SIG-M5 (cell line): ENCODE measurements around the gene EFCAB8.
"Not testable (repeated sequence)": the region's sequence is repeated elsewhere in the genome, so short reads cannot be mapped to it uniquely, and the experiment has no call there.

Experiments used
- DNase-seq: peaks from one replicate; lab custom pipeline; 2025; lab: John Stamatoyannopoulos, UW

The EFCAB8 gene

DNA sequence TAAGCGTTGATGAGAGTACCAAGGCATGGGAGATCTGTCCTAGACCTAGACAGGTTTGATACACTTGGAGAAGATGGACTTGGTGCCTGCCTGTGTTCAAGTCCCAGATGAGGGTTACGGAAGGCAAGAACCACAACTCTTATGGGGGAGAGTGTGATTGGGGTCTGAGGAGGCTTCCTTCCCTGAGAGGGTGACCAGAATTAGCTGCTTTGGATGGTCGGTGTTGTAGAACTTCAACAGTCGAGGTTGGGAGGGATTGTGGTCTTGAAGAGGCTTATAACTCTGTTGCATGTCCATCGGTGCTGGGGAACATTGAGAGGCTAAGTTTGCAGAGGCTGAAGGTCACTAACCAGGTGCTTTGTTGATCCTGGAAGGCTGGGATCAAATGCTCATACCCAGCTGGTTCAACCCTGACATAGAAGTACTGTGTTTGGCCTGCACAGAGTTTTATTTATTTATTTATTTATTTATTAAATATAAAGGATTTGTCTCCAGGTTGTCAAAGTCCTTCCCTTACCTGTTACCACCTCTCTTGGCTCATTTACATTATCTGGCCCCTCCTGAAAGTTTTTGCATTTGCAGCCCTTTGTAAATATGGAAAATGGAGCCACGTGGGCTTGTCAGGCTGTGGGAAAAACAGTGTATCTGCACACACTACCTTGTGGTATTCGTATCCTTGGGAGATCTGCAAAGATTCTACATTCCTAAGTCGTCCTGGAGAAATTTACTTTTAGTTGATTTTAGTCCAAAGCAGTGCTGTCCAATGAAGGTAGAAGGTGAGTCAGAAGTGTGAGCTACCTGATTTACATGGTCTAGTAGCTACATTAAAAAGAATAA, 15.8 kb upstream of the EFCAB8 start:
- DNase-seq: no peak

DNA sequence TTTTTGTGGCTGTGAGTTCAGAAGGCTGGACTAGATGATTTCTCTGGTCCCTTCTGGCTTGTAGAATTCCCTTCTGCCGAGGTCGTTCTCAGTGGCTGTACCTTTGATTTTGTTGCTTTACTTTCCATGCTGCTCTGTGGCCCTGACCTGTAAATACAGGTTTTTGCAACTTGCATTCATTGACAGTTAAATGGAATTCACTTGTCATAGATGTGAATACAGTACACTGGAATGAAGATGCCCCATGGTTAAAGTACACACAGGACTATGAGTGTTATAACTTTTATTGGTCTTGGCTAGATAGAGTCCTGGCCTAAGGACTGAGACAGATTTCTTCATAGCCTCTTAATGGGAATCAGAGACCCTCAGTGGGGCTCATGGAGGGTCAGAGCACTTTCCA, 12.9 kb upstream of the EFCAB8 start:
- no peak for DNase-seq

DNA sequence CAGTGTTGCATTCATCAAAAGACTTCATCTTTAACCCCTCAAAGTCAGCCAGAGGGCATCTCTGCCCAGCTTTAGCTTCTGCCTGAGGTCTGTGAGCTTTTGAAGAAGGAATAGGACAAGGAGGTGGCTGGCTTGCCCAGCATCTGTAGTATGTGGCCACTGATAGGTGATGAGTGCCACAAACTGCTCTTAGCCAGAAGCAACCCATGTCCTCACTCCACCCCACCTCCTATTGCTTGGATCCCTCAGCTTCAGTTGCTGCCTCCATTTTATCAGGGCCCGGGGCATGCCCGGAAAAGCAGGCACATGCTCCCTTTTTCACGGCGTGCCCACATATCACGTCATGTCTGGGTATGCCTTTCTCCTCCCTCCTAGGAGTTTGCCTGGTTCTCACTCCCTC, 11.9 kb upstream of the EFCAB8 start:
- DNase-seq: no peak

DNA sequence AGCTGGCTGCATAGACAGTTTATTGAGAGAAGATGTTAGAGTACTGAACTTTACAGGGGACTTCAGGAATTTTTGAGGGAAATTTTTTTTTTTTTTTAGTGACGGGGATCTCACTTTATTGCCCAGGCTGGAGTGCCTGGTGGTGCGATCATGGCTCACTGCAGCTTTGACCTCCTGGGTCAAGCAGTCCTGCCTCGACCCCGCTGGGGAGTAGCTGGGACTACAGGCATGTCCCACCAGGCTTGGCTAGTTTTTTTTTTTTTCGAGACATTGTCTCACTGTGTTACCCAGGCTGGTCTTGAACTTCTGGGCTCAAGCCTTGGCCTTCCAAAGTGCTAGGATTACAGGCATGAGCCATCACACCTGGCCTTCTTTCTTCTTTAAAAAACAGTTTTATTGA, 10.8 kb upstream of the EFCAB8 start:
- no peak for DNase-seq

DNA sequence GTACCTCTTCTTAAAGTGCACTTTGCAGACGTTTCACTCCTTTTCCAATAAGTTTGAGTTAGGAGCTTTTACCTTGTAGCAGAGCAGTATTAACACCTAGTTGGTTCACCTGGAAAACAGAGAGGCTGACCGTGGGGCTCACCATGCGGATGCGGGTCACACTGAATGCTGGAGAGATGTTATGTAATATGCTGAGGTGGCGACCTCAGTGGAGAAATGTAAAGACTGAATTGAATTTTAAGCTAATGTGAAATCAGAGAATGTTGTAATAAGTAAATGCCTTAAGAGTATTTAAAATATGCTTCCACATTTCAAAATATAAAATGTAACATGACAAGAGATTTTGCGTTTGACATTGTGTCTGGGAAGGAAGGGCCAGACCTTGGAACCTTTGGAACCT, 9.9 kb upstream of the EFCAB8 start:
- no peak for DNase-seq

DNA sequence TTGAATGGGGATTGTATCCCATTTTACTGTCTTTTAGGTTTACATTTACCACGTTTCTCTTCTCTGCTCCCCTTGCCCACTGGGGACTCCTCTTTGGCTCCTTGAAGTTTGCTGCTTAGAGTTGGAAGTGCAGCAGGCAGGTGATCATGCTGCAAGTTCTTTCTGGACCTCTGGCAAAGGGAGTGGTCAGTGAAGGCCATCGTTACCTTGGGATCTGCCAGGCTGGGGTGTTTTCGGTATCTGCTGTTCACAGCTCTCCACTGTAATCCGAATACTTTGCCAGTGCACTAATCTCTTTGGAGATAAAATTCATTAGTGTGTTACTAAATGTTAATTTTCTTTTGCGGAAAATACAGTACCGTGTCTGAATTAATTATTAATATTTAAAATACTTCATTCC, 9.1 kb upstream of the EFCAB8 start:
- no peak for DNase-seq

DNA sequence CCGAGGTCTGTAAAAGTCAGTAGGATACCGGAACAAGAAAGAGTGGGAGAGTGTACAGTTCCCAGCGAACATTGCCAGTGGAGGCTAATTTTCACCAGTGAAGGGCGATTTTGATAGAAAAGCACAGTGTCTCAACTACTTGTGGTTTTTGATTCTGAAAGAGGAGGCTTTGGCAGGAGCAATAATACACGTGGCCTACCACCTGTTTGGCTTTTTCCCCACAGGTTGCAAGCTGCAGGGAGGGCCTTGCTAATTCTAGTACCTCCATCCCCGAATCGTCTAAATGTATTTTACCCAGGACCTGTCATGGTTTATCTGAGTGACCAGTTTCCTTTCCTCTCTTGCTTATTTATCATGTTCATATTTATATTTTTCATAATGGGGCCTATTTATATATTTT, 3.3 kb upstream of the EFCAB8 start:
- no peak for DNase-seq

DNA sequence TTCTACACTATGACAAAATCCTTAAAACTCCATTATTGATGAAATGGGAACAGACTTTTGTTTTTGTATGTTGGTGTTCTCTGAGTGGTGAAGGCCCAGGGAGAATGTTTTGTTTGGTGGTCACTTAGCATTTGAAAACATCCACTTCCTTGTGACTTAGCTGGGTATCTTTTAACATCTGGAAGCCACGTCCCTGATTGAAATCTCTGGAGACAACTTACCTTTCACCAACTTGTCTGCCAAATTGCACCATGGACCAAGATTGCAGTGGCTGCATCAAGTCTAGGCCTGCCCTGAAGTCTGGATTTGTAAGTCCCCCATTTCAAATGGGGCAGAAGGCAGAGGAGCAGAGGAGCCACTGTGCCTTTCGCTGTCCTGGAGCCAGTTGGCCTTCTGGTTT, 534 bp upstream of the EFCAB8 start:
- DNase-seq: no peak

DNA sequence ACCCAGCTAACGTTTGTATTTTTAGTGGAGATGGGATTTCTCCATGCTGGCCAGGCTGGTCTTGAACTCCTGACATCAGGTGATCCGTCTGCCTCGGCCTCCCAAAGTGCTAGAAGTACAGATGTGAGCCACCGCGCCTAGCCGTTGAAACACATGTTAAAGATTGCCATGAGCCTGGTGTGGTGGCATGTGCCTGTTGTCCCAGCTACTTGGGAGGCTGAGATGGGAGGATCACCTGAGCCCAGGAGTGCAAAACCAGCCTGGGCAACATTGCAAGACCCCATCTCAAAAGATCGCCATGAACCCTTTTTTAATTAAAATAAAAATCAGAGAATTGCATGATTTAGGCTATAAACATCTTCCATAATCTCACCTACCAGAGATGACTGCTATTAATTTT, 2.7 kb downstream of the EFCAB8 start:
- no peak for DNase-seq

DNA sequence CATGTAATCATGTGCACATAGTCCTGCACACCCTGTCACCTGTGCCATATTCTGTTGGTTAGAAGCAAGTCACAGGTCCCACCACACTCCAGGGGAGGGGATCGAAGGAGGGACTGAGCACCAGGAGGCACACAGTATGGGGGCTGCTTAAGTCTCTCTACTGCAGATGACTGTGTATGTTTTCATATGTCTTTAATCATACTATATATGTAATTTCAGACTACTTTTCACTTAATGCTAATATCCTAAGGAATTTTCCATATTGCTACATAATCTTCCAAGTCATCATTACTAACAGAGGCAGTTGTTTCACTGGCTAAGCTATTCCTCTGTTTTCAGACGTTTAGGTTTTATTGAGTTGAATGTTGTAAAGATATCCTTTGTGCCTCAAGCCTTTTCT, 10.8 kb downstream of the EFCAB8 start:
- DNase-seq: no peak

DNA sequence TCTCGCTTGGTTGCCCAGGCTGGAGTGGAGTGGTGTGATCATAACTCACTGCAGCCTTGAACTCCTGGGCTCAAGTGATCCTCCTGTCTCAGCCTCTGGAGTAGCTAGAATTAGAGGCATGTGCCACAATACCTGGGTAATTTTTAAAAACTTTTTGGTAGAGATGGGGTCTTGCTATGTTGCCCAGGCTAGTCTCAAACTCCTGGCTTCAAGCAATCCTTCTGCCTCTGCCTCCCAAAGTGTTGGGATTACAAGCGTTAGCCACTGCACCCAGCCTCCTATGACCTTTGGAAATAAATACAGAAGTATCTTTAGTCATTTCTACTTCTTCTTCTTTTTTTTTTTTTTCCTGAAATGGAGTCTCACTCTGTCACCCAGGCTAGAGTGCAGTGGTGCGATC, 11.8 kb downstream of the EFCAB8 start:
- DNase-seq: not testable (repeated sequence)

DNA sequence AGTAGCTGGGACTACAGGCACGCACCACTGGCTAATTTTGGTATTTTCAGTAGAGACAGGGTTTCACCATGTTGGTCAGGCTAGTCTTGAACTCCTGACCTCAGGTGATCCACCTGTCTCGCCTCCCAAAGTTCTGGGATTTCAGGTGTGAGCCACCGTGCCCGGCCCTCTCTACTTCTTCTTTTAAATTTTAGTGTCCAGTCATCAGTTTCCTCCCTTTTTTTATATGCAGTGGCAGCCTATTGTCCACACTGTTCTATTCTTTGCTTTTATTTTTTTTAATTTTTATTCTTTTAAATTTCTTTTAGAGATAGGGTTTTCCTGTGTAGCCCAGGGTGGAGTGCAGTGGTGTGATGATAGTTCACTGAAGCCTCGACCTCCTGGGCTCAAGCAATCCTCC, 12.3 kb downstream of the EFCAB8 start:
- no peak for DNase-seq

DNA sequence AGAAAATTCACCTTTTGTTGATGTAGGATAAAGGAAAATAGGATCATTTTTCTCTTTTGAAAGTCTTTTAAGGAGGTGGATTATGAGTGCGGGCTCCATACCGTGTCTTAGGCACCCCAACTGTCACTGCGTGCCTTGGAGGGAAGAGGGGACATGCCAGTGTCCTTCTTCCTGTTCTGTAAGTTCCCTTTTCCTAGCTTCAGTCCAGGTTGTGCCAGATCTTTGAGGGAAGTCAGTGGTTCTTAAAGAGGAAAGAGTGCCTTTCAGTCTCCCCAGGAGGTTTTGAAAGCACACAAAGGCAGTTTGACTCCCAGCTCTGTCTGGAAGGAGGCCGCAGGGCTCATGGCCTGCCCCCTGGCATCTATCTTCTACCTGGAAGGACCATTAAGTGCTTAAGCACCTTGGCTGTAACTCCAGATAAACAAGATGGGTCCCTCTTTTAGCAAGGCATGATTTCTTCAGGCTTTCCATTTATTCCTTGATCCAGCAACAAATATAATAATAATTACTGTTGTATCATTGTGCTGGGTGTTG, 13.0 kb downstream of the EFCAB8 start:
- DNase-seq: peak; percentile 6

DNA sequence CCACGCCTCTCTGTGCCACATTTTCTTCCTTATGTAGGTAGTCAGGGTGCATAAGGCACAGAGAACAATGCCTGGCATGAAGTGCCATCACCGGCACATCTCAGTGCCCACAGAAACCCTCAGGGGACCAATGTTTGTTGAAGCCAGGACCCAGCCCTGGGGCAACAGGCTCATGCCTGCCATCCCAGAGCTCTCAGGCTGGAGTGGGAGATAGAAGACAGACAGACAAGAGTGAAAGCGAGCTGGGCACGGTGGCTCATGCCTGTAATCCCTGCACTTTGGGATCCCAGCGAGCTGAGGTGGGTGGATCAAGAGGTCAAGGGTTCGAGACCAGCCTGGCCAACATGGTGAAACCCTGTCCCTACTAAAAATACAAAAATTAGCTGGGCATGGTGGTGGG, 13.5 kb downstream of the EFCAB8 start:
- no peak for DNase-seq

DNA sequence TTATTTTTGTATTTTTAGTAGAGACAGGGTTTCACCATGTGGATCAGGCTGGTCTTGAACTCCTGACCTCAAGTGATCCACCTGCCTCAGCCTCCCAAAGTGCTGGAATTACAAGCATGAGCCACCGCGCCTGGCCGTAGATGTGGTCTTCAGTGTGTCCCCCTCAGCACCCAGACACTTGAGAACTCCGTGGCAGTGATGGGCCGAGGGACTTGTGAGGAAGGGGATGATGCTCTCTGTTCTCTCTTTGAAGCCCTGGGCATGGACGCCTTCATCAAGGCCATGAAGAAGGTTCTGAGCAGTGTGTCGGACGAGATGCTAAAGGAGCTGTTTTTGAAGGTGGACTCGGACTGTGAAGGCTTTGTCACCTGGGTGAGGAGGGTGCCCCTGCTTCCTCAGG, 16.9 kb downstream of the EFCAB8 start:
- DNase-seq: no peak

DNA sequence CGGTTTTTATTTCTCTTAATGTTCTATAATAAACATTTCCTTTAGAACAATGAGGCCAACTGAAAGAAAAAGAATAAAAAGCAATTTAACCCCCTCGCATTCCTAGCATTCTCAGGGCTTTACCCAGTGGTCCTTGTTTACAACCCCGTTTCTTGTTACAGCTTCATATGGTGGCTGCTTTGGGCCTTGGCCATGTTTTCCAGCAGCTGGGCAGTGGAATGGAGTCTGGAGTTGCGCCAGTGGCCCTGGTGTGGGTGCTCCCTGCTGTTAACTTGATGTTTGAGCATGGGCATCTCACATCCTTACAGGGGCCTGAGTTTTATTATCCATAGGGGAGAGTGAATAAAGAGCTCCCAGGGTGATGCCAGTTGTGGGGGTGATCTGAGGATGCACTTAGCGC, 18.8 kb downstream of the EFCAB8 start:
- DNase-seq: no peak

DNA sequence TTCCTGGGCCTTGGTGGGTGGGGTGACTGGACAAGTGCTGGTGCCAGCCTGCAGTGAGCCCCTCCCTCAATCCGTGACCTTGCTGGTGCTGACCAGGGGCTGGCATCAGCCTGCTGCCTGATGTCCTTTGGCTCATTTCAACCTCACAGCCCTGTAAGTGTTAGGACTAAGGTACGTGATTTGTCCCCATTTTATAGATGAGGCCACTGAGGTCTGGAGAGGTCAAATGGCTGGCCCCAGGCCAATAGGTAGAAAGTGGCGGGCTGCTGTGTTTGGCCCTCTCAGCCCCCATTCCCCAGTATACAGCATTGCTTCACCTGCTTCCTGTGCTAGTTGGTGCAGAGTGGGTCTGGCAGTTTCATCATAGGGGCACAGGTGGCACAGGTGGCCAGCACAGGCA, 20.1 kb downstream of the EFCAB8 start:
- DNase-seq: no peak

DNA sequence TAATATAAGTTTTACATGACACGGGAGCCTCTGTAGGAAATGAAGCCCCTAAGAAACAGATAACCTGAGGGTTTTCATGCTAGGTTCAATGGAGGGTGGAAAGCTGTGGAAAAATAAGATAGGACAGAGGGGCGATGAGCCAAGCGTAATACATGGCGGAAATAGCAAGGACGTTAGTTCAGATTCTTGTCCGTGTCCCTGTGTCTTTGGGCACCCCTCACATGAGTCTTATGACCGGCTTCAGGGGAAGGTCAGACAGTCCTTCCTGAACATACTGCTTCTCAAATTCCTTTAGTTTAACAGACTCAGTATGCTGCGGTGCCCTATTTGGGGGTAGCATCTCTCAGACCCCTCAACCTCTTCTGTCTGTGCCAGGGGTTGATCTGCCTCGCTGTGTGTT, 20.8 kb downstream of the EFCAB8 start:
- DNase-seq: no peak

DNA sequence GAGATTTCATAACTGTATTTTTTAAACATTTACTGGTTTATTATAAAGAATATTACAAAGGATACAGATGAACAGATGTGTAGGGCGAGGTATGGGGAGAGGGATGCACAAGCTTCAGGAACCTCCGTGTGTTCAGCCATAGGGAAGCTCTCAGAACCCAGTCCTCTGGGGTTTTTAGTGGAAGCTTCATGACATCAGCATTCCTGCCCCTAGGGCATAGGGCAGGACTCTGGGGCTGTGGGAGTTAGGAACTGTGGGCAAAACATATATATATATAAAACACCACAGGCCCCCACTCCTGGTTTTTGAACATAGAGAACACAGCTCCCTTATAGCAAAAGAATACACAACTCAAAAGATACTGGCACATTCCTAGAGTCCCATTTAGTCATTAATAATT, 21.9 kb downstream of the EFCAB8 start:
- DNase-seq: no peak

DNA sequence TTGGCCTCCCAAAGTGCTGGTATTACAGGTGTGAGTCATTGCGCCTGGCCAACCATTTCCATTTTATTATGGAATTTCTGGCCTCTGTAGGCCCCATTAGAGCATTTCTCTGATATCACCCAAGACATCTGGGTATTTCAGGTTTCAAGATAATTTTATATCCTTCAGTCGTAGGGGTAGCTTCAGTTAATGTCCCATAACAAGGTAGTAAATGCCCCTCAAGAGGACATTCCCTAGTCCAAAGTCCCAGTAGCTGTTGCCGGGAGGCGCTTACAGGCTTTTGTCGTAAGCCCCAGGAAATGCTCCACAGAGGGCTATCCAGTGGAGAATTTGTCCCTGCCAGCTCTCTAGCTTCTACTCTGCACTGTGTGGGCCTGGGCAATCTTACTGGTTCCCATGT, 24.4 kb downstream of the EFCAB8 start:
- no peak for DNase-seq

DNA sequence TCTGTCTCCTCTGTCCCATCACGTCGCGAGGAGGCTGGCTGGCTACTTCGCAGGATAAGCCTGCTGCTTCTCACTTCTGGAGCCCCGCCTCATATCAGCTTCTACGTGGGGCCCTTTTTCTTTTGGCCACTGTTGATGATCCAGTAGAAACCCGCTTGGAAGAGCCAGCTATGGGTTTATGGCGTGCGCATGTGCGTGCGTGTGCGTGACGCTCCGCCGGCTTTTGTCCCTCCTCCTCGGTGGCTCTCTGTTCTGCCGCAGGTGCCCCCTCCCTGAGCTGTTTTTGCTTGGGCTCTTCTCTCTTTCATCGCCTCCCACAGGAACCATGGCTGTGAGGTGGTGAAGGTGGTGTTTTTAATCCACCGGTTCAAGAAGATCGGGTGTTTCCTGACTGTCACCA, 26.5 kb downstream of the EFCAB8 start:
- DNase-seq: no peak

DNA sequence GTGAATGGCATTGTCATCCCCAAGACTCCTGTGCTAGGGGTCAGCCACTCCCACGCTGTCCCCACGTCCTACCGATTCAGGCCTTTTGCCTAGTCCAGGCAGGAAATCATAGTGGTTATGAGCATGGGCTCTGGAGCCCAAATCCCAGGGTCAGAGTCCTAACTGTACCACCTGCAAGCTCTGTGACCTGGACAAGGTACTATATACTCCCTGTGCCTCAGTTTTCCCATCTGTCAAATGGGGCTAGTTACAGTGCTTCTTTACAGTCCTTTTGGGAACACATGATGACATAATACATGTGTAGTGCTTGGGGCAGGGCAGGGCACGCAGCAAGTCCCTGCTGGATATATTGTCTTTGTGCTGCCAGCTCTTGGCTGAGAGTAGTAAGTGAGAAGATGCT, 27.2 kb downstream of the EFCAB8 start:
- DNase-seq: no peak

DNA sequence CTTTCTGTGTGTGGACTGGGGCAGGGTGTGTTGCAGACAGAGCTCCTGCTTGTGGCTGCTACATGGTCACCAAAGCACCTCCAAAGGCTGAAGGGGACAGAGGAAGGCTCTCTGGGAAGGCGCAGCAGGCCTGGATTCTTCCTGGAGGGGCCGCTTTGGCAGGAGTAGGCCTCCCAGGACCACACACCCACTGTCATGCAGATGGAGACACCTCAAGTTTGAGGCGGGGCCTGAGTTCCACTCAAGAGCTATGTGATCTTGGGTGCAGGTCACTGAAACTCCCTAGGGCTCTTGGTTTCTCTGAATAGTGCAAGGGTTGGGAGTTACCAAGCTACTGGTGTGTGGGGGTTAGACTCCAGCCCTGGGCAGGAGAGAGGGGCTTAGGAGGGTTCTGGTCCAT, 27.9 kb downstream of the EFCAB8 start:
- DNase-seq: no peak

DNA sequence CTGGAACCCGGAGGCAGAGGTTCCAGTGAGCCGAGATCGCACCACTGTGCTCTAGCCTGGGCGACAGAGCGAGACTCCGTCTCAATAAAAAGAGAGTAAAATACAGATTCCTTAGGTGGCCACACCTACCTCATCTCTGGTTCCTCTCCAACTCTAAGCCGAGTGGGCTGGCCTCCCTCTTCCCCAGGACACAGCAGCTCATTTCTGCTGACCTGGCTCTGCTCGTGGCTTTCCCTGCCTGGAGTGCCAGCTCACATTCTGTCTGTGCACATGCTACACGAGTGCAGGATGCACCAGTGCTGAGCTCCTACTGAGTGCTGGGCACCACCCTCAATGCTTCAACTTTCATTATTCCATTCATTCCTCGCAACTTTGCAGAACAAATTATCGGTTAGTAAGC, 28.8 kb downstream of the EFCAB8 start:
- no peak for DNase-seq
